IMR-90 (cell line): ENCODE measurements around the gene MTF1. TPM values are rescaled to one million over a fixed set of nuclear protein-coding genes. Genes with fewer than 3 reads are reported as not detected.
A peak's percentile ranks its signal among the peaks of the same experiment; 100 is the strongest.

Experiments
- ATAC-seq: fragments of 200-7000 bp; cut with Tn5 transposase; 2 replicates; pipeline ENCODE4 v1.9.1; 2020; ENCODE audit warnings: low read depth, mild to moderate bottlenecking, moderate library complexity
- BruUV-seq: library from RNA; stranded (reverse); fragments of 400-500 nt; replicated peaks from 2 replicates; lab custom pipeline; 2021; lab: Mats Ljungman, UMichigan
- CTCF ChIA-PET: fragments of 300-600 bp; formaldehyde crosslinking; extraction: SDS; loops from one replicate; lab custom pipeline; 2021; ENCODE audit warnings: antibody characterized with exemption; lab: Yijun Ruan, JAX
- POLR2A ChIA-PET: fragments of 300-600 bp; sonication (Branson Sonifier 250); formaldehyde crosslinking; loops from one replicate; lab custom pipeline; 2022; ENCODE audit warnings: antibody characterized with exemption; ENCODE audit not compliant: unreplicated experiment; lab: Charles Lee
- DNase-seq: peaks from one replicate; pipeline ENCODE4 v3.0.0; 2013
- H2AFZ ChIP-seq: replicated peaks from 2 replicates; pipeline ENCODE3; 2013; ENCODE audit warnings: low read length, mild to moderate bottlenecking; ENCODE audit not compliant: poor library complexity
- H2AK5ac ChIP-seq: 2 replicates; pipeline ENCODE4 v1.6.1; 2013; ENCODE audit warnings: low read depth, low read length, inconsistent platforms
- H2AK9ac ChIP-seq: replicated peaks from 2 replicates; pipeline ENCODE3; 2013; ENCODE audit warnings: mild to moderate bottlenecking, low read depth, low read length, moderate library complexity; ENCODE audit not compliant: poor library complexity
- H2BK120ac ChIP-seq: 2 replicates; pipeline ENCODE4 v1.6.1; 2013; ENCODE audit warnings: low read depth, low read length, inconsistent platforms
- H2BK15ac ChIP-seq: 3 replicates; pipeline ENCODE4 v1.6.1; 2013; ENCODE audit warnings: low read depth, low read length, inconsistent platforms
- H2BK20ac ChIP-seq: 2 replicates; pipeline ENCODE4 v1.6.1; 2013; ENCODE audit warnings: low read depth, mild to moderate bottlenecking, inconsistent platforms, low read length, moderate library complexity
- H2BK5ac ChIP-seq: 2 replicates; pipeline ENCODE4 v1.6.1; 2013; ENCODE audit warnings: mild to moderate bottlenecking, low read depth, low read length, inconsistent platforms; ENCODE audit not compliant: poor library complexity, severe bottlenecking
- H3K14ac ChIP-seq: replicated peaks from 2 replicates; pipeline ENCODE4 v1.6.1; 2013; ENCODE audit warnings: low read depth, low read length, inconsistent platforms
- H3K18ac ChIP-seq: 2 replicates; pipeline ENCODE4 v1.6.1; 2013; ENCODE audit warnings: low read depth, low read length, control low read depth
- H3K23ac ChIP-seq: 2 replicates; pipeline ENCODE4 v1.6.1; 2013; ENCODE audit warnings: low read depth, low read length, inconsistent platforms
- H3K27ac ChIP-seq: 2 replicates; pipeline ENCODE4 v1.5.1; 2013; ENCODE audit warnings: mild to moderate bottlenecking, control low read depth, low read length; ENCODE audit not compliant: insufficient read depth
- H3K27me3 ChIP-seq: 2 replicates; pipeline ENCODE4 v1.6.1; 2013; ENCODE audit warnings: low read length; ENCODE audit not compliant: control insufficient read depth, insufficient read depth
- H3K36me3 ChIP-seq: 2 replicates; pipeline ENCODE4 v1.6.1; 2013; ENCODE audit warnings: low read length, mixed read lengths; ENCODE audit not compliant: control insufficient read depth, insufficient read depth
- H3K4ac ChIP-seq: 2 replicates; pipeline ENCODE4 v1.6.1; 2013; ENCODE audit warnings: low read depth, low read length, inconsistent platforms
- H3K4me1 ChIP-seq: 2 replicates; pipeline ENCODE4 v1.6.1; 2013; ENCODE audit warnings: low read length, mixed read lengths; ENCODE audit not compliant: control insufficient read depth, insufficient read depth
- H3K4me2 ChIP-seq: 2 replicates; pipeline ENCODE4 v1.6.1; 2013; ENCODE audit warnings: low read depth, mild to moderate bottlenecking, control low read depth, low read length, moderate library complexity
- H3K4me3 ChIP-seq: 2 replicates; pipeline ENCODE4 v1.5.1; 2013; ENCODE audit warnings: low read depth, mild to moderate bottlenecking, control low read depth, low read length, moderate library complexity; ENCODE audit not compliant: insufficient read depth
- H3K56ac ChIP-seq: 2 replicates; pipeline ENCODE4 v1.6.1; 2013; ENCODE audit warnings: low read length, inconsistent platforms; ENCODE audit not compliant: insufficient read depth; ENCODE audit errors: extremely low read depth
- H3K79me1 ChIP-seq, 2 experiments: 2 replicates each; pipeline ENCODE4 v1.6.1; 2013; ENCODE audit warnings: low read length in 2 of 2, inconsistent platforms in 1 of 2, low read depth in 1 of 2
- H3K9ac ChIP-seq: 2 replicates; pipeline ENCODE4 v1.6.1; 2013; ENCODE audit warnings: low read depth, low read length, control low read depth
- H3K9me1 ChIP-seq: 2 replicates; pipeline ENCODE4 v1.6.1; 2013; ENCODE audit warnings: low read length, inconsistent platforms; ENCODE audit not compliant: insufficient read depth
- H3K9me3 ChIP-seq: 2 replicates; pipeline ENCODE4 v1.6.1; 2013; ENCODE audit warnings: low read length; ENCODE audit not compliant: control insufficient read depth, insufficient read depth
- H4K20me1 ChIP-seq: 2 replicates; pipeline ENCODE4 v1.6.1; 2013; ENCODE audit warnings: low read length, inconsistent platforms; ENCODE audit not compliant: insufficient read depth
- H4K5ac ChIP-seq: 2 replicates; pipeline ENCODE4 v1.6.1; 2013; ENCODE audit warnings: mild to moderate bottlenecking, low read depth, low read length, control low read depth
- H4K8ac ChIP-seq, 2 experiments: 2 replicates each; pipeline ENCODE4 v1.6.1; 2013; ENCODE audit warnings: low read depth in 2 of 2, low read length in 2 of 2, control low read depth in 1 of 2, inconsistent platforms in 1 of 2
- H4K91ac ChIP-seq: 2 replicates; pipeline ENCODE4 v1.6.1; 2013; ENCODE audit warnings: low read depth, low read length, inconsistent platforms; ENCODE audit not compliant: insufficient read depth
- BHLHE40 ChIP-seq: fragments of 150-350 bp; IDR thresholded peaks from 2 replicates; pipeline ENCODE4 v1.6.1; 2016; ENCODE audit warnings: mild to moderate bottlenecking, low read depth, low read length
- CEBPB ChIP-seq: IDR thresholded peaks from 2 replicates; pipeline ENCODE4 v1.6.1; 2012; ENCODE audit warnings: low read depth, low read length, improper control_type of control experiment
- CHD1 ChIP-seq: IDR thresholded peaks from 2 replicates; pipeline ENCODE4 v1.6.1; 2012; ENCODE audit warnings: low read depth, low read length, improper control_type of control experiment
- CTCF ChIP-seq: conservative IDR thresholded peaks from 2 replicates; pipeline ENCODE4 v1.5.1; 2012; ENCODE audit warnings: mild to moderate bottlenecking, low read depth, low read length, improper control_type of control experiment
- ELK1 ChIP-seq: fragments of 150-350 bp; IDR thresholded peaks from 2 replicates; pipeline ENCODE4 v1.6.1; 2016; ENCODE audit warnings: low read depth, mild to moderate bottlenecking, low read length, moderate library complexity, borderline replicate concordance
- MAFK ChIP-seq: IDR thresholded peaks from 2 replicates; pipeline ENCODE4 v1.6.1; 2012; ENCODE audit warnings: low read depth, low read length, improper control_type of control experiment
- MAZ ChIP-seq: IDR thresholded peaks from 2 replicates; pipeline ENCODE4 v1.6.1; 2012; ENCODE audit warnings: low read depth, mild to moderate bottlenecking, low read length, improper control_type of control experiment, moderate library complexity, borderline replicate concordance
- POLR2A ChIP-seq: IDR thresholded peaks from 2 replicates; pipeline ENCODE4 v1.6.1; 2012; ENCODE audit warnings: mild to moderate bottlenecking, low read depth, low read length
- RCOR1 ChIP-seq: IDR thresholded peaks from 2 replicates; pipeline ENCODE4 v1.6.1; 2012; ENCODE audit warnings: mild to moderate bottlenecking, low read length, improper control_type of control experiment; ENCODE audit not compliant: insufficient replicate concordance
- USF2 ChIP-seq: fragments of 150-350 bp; IDR thresholded peaks from 2 replicates; pipeline ENCODE4 v1.6.1; 2017; ENCODE audit warnings: mild to moderate bottlenecking, antibody characterized with exemption, low read length, low read depth
- WGBS, 2 experiments: methylation state at CpG; one replicate each; pipeline versions ENCODE4 v1.1.5 to v1.1.7; 2013; ENCODE audit warnings: missing lambda C conversion rate in 2 of 2; ENCODE audit not compliant: insufficient read length in 1 of 2; ENCODE audit errors: extremely low coverage in 2 of 2; 5-methylcytosine and 5-hydroxymethylcytosine counted together
- dilution Hi-C: fragments of 300-500 bp; cut with HindIII; formaldehyde crosslinking; loops from one replicate; pipeline ENCODE4 v1.14.3; 2018; ENCODE audit warnings: low sequenced_read_pairs; ENCODE audit not compliant: unreplicated experiment
- in situ Hi-C: fragments of 300-500 bp; cut with MboI; formaldehyde crosslinking; loops from 3 replicates; pipeline ENCODE4 v1.14.3; 2019; ENCODE audit warnings: low sequenced_read_pairs, inconsistent platforms, mixed read lengths
- intact Hi-C: fragments of 100-400 bp; cut with micrococcal nuclease; formaldehyde crosslinking; loops from 2 replicates; pipeline ENCODE4 v1.10.0; 2022
- polyA plus RNA-seq, 3 experiments: library from polyadenylated mRNA; depleted of rRNA; stranded (reverse); fragments of >200 nt; gene quantifications; 2 replicates each; pipeline ENCODE4 v1.2.3, GENCODE V29; 2012; ENCODE audit warnings: low replicate concordance in 1 of 3
- total RNA-seq: library from RNA; depleted of rRNA; stranded (reverse); fragments of >200 nt; gene quantifications from 2 replicates; pipeline ENCODE4 v1.2.3, GENCODE V29; 2012

MTF1 gene
- total and polyA plus RNA-seq, 2 of the 4 experiments (the other 2 are of a cell fraction), result 2.3 to 4.7 TPM

GRCh38 chr1:37860346-37860666, 914 bp upstream of the MTF1 start:
- WGBS, 2 experiments, result no CpG with 5 or more reads among the region's 5 CpGs
- peaks cover 2% of the 10 kb centered on the region; the same call in 1 of the 2 replicates for H3K4me1 ChIP-seq
- H2BK120ac ChIP-seq, result no peak overlapping the region
- in situ Hi-C loops, result no loop called here
- ChIA-PET CTCF (interaction anchor here (1.3 to 1.7 kb wide), 3 partner anchors 13 to 21 kb away, joined by 3 to 4 read pairs (median 4); no protein-coding TSS in a partner anchor), POLR2A (no interaction called here)
- peak overlapping the region; percentile 5 to 78; a peak in 1 of 4 replicates for H4K8ac ChIP-seq
- H3K23ac ChIP-seq, result no peak overlapping the region
- H2AK5ac ChIP-seq, result peak overlapping the region; percentile 75
- peak overlapping the region; percentile 94 for H3K4me3 ChIP-seq
- H2BK20ac ChIP-seq, result no peak overlapping the region
- no peak overlapping the region for H2BK5ac ChIP-seq
- dilution Hi-C loops, result no loop called here
- H3K56ac ChIP-seq, result no peak overlapping the region
- no peak overlapping the region for H2BK15ac ChIP-seq
- H4K91ac ChIP-seq, result no peak overlapping the region
- H2AFZ ChIP-seq, result peak overlapping the region; percentile 95
- peaks cover 1% of the 10 kb centered on the region for H3K9me1 ChIP-seq
- peak overlapping the region; percentile 93 for H2AK9ac ChIP-seq
- no peak for DNase-seq
- intact Hi-C loops, result loop anchor here (1.0 to 5.0 kb wide), 2 partner anchors 52 to 1343 kb away; partner anchors contain the start of gene YRDC
- H4K20me1 ChIP-seq, result no peaks in the 10 kb centered on the region; the same call in 1 of the 2 replicates
- peak overlapping the region; percentile 19; the same call in 1 of the 2 replicates for H3K27ac ChIP-seq
- peak overlapping the region; percentile 44; the same call in 1 of the 2 replicates for H3K9ac ChIP-seq
- H3K9me3 ChIP-seq, result no peaks in the 10 kb centered on the region
- ATAC-seq, result no peak
- H3K18ac ChIP-seq, result no peak overlapping the region
- peak overlapping the region; percentile 87 for H3K14ac ChIP-seq
- peak overlapping the region; percentile 77 for H3K4me2 ChIP-seq
- 0 out of 2 replicates have a peak overlapping the region, but pooled peaks have one; percentile 46 for H3K4ac ChIP-seq
- no TSS peak for BruUV-seq
- peaks cover 11 to 29% of the 10 kb centered on the region in 2 experiments for H3K79me1 ChIP-seq
- no peaks in the 10 kb centered on the region for H3K27me3 ChIP-seq
- H4K5ac ChIP-seq, result no peak overlapping the region
- H3K36me3 ChIP-seq, result peaks cover 24% of the 10 kb centered on the region
- TF ChIP-seq MAFK (no peak), CTCF (no peak), BHLHE40 (no peak), POLR2A (no peak), MAZ (no peak), CEBPB (no peak), RCOR1 (no peak), ELK1 (no peak), CHD1 (no peak), USF2 (no peak)
